GM18498 (cell line): ENCODE measurements around the gene CD47.

Experiments
- ATAC-seq: cut with Tn5 transposase; IDR thresholded peaks from one replicate; pipeline ENCODE4 v1.9.1; 2021; ENCODE audit warnings: mild to moderate bottlenecking, moderate library complexity; ENCODE audit not compliant: unreplicated experiment

Gene CD47

DNA sequence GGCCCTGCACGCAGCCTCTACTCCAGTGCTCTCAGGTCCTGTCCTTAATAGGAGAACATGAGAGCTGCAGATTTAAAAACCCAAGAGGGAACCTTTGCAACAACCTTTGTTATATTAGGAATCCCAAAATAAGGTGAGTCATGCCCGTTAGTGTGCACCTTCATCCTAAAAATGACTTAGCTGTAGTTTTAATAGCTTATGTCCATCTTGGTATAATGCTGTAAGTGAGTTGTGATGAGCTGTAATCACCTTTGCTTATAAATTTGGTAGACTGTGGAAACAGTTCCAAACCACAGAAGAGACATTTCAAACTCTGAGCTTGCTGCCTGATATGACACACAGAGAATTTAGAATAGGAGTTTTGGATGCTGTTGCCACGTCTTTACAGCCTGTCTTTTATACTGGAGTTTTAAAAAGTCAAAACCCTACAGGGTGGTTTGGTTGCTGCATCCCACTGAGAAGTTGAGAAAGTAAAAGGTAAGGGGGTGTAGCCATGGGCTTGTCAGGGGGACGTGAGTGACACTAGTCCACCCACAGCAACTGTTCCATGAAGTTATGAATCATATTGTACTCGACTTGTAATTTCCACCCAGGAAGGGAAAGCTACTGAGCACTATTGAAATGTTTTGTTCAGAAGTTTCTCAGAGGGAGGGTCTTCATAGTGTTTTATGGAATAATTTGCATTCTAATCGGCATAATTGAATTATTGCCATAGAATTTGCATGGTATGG, 27.4 kb upstream of the CD47 start:
- no peak for ATAC-seq

DNA sequence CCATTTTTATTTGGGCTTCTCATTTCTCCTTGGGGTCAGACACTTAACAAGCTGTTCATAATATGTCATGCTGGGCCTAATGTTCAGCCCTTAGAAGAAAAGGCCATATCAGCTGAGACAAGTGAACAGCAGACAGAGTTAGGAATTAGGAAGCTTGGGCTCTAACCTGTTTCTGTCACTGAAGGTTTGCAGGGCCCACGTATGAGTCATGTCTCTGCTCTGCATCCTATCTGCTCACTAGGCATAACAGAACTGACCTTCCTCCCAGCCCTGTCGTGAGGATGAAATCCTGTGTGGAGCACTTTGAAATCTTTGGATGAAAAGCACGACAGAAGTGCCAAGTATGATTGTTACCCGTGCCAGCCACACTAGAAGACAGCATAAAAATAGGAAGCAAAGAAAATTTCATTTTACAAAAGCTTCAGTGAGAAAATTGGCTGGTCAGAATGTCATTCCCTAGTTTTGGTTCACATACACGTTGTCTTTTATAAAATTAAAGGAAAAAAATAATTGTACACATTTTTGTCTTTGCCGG, 26.5 kb upstream of the CD47 start:
- no peak for ATAC-seq

DNA sequence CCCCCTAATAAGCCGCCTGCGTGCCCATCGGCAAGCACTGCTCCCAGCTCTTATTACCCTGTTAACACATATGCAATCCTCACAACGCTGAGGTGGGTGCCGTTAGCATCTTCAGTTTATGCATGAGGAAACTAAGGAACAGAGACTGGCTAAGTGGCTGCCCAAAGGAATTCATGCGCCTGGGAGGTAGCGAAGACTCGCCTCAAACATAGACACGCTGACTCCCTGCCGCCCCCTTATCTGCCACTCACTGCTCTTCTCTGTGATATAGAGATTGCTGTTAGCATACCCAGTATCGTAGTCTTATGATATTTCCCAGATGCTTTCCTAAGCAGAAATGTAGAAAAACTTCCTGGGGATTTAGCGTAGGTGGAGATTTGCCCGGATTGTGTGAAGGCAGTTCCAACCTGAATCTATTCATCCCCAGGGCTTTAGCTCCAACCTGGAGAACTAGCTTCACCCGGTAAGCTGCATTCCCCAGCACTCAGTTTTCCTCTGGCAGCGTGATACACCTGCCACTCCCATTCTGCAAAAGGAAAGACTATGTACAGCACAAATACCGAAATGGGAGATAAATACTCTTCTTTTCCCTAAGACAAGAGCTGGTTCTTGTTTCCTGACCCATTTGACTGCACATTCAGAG, 23.7 kb upstream of the CD47 start:
- ATAC-seq: no peak

DNA sequence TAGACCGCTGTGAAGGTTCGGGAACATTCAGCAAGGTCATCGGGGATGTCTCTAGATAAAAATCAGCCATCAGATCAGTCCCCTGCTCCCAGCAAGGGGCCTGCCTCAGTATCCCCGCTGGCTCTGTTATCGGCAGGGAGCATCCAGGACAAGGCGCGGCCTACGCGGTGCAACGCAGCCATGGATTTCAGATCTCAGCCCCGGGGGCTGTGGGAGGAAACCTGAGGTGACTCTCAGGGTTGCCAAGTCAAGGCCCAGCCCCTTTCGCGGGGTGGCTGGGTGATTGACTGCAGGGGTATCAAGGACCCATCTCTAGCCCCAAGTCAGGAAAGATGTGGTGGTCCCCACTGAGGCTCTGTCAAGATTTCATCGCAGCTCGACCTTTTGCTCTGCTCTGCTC, 23.1 kb upstream of the CD47 start:
- ATAC-seq: no peak

DNA sequence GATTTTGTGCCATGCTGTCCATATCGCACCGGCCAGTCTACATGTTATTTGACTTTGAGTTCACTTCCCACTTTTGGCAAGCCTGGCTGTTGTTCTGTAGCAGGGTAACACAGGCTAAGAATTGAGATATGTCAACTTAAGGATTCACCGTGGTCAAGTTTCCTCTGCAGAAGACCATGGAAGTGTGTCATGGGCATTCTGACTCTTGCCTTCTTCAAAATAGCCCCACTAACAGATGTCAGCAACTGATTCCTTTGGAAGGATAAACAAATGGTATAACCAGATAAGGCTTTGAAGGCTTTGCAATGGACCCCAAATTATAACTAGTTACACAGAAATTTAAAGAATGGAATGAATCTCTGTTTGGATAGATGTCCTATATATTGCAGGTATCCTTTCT, 20.1 kb upstream of the CD47 start:
- no peak for ATAC-seq

DNA sequence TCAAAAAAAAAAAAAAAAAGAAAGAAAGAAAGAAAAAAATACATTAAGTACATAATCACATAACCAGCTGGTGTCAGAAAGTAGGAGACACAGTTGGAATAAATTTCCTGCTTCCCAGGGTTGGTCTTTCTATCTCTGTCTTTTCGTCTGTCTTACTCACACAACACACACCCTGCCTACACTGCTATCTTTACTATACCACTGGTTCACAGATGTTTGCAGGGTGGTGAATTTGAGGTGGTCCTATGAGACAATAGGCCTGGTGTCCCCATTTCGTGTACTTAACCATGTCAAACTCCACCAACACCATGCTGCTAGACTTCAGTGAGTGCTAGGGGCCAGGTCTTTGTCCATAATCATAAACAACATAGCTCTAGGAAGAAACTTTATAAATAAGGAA, 17.6 kb upstream of the CD47 start:
- no peak for ATAC-seq

DNA sequence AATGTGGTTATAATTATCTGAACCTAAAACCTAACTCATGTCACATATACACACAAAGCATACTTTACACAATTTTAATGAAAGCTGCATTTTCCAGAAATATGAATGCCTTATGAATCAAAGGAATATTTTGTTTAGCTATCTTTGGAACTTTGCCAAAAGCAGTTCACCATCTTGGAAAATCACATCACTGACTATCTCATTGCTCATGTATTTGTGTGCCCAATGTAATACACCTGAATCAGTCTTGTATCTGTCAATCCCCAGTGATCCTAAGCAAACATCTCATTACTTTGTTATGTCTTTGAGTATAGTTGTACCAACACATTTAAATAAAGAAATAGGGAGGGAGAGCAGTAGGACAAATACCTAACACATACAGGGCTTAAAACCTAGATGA, 15.6 kb upstream of the CD47 start:
- no peak for ATAC-seq

DNA sequence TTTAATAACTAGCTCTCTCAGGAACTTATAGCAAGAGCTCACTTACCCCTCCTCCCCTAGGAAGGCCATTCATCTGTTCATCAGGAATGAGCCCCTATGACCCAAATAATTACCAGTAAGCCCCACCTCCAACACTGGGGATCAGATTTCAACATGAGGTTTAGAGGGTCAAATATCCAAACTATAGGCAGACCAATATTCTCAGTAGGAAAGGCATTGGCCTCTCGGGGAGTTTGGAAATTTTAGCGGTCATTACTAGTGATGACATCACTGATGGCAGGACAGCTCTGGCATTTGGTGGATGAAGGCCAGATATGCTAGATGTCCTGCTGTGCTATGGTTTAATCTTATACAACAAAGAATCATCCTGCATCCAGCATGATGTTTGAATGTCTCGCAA, 15.2 kb upstream of the CD47 start:
- ATAC-seq: no peak

DNA sequence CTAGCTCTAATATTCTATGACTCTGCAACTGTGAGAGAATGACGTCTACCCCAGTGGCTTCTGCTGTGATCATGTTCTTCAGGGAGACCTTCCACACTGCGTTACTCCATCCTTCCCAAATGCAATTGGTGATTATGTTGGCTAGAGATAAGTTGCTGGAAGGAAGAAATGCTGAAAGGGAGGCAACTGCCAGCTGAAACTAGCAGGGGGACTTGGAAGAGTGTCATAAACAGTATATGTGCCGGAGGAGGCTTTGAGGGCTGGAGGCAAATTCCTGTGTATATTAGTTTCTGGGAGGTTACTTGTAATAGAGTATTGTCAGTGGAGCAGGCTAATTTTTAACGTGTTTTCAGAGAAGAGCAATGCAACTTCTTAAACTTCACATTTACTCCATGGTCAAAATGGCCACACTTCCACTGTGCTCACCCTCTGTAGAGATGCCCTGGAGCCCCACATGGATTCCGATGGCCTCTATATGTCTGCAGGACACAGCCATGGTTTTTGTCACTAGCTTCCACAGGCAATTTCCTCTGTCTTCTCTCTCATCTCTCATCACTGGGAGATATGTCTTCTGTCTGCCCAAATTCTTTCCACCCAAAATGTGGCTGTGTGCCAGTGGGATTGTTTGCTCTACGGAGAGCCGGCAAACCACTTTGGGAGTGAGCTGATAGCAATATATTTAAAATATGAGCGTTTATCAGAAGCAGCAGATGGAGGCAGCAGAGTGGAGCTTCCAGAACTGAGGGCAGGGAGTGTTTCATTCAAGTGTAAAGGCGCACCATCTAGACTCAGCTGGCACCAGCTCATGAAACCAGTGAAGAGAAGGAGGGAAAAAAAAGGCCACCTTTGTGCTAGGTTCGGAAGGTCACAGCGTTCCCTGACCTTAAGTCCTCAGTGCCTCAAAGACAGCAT, 13.3 kb upstream of the CD47 start:
- no peak for ATAC-seq

DNA sequence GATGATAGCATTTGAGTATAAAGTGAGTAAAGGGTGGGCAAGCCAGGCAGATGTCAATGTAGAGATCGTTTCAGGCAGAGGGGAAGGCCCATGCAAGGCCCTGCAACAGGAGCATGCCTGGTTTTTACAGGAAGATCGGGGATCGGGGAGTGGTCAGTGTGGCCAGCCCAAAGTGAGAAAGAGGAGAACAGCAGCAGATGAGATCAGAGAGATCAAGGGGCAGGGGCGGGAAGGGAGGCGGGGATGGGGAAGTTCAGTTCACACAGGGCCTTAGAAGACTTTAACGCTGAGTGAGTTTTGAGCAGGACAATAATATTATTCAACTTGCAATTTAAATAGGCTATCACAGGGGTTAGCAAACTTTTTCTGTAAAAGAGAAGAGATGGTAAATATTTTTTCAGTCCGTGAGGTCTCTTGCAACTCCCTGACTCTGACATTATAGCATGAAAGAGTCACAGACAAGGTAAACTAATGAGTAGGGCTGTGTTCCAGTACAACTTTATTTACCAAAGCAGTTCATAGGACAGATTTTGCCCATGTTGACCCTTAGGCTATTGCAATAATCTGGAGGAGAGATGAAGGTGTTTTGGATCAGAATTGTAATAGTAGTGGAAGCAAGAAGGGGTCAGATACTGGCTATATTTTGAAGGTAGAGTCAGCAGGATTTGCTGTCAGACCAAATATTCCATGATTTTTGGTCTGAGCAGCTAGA, 12.4 kb upstream of the CD47 start:
- no peak for ATAC-seq

DNA sequence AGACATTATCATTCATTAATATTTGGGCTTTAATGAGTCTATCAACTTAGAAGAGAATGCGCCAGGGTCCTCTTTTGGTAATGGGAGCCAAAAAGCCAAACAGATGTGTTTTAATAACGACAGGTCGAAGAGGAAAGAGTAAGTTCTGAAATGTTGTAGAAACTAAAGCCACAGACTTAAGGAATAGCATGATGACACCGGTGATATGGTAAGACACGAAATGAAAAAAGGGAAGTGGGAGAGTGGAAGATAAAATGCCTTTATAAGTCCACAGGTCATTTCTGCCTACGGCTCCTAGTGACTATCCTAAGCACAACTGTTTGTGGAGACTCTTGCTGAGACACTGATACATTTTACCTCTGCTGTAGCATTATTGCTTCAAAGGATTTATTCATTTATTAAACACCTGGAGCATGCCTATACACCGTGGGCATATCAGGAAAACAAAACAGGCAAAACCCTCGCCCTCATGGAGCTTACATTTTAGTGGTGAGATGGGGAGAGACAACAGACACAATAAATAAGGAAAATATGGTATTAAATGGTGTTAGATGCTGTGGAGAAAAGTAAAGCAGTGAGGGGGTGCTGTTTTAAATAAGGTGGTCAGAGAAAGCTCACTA, 11.7 kb upstream of the CD47 start:
- no peak for ATAC-seq

DNA sequence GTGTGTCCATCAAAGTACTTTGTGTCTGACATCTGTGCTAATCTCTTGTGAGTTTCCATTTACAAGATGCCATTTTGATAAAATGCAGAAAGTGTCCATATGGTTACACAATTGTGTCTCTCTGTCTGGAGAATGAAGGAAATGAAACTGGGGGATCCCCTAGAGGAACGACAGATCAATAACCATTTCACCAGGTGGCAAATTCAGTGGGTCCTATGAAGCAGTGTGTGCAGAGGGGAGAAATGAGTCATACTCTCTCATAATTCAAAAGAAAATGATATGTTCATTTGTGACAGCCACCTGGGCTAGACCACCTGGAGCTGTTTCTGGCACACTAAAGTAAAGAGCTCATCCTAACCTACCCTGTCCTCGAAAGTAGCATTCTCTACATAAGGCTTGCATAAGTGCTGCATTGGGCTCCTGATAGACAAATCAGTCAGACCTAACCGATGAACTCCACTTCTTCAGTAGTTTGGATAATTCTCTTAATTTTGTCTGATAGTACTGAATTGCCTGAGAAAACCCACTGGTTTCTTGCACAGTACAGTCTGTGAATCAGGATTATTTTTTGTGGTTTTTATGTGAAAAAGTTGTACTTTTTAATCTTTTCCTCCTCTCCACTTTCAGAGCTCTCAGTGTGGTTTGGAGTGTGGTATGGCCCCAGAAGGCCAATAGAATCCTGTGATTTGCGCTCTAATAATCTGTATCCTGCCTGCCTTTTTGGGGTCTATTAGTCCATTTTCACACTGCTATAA, 10.3 kb upstream of the CD47 start:
- peak; percentile 91 for ATAC-seq

DNA sequence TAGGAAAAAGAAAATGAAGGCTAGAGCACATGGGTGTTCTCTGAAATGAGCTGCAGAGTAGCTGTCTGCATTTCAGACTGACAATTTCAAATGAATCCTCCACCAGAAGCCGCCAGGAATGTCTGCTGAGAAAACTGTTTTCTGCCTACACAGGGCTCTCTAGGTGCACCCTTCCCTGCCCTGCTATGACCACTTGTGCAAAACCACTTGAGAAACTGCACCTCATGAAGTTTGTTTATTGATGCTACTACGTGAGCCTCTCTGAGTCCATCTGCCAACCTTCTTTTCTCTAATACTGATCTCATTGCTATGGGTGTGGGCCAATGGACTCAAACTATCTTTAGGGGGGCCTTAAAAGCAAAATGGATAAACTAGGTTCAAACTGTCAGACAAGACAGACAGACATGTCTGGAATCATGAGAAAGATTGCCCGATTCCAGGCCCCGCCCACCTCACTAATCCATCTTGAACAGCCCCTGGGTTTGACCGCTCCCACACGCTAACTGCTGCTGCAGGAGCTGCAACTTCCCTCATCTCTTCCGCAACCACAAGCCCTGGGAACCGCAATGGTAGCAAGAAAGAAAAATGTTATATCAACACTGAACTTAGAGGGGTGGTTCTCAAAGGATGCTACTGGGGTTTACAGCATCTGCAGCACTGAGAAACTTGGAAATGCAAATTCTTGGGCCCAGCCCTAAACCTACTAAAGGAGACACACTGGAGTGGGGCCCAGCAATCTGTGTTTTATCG, 9.0 kb upstream of the CD47 start:
- peak; percentile 16 for ATAC-seq

DNA sequence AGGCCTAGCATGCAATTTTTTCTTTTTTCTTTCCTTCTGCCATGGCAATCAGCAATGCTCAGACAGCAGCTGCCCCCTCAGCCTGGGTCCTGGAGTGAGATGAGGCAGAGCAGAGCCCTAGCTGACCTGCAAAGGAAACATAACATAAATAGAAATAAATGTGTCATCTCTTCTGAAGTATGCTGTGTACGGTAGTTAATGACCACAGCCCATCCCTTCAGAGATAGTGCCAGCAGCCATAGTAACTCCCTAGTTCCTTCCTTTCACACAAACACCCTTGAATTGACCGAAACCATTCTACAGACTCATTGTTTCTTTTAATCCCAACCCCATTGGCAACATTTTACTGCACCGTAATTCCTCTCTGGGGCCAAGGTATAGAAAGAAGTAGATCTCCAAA, 8.4 kb upstream of the CD47 start:
- ATAC-seq: no peak

DNA sequence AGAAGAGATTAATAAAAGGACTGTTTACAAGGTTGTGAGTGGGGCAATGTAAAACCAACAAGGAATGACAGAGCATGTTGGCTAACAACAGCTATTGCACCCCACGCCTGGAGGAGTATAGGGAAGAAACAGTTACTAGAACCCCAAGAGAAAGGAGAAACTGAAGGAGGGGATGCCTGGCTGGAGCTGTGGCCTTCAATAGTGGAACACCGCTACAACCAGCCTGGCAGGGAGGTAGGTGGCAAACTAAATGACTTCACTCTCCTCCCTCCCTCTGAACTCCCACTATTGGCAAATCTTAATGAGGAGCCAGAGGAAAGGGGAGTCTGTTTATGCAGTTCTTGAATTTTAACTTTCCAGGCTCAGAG, 7.2 kb upstream of the CD47 start:
- no peak for ATAC-seq

DNA sequence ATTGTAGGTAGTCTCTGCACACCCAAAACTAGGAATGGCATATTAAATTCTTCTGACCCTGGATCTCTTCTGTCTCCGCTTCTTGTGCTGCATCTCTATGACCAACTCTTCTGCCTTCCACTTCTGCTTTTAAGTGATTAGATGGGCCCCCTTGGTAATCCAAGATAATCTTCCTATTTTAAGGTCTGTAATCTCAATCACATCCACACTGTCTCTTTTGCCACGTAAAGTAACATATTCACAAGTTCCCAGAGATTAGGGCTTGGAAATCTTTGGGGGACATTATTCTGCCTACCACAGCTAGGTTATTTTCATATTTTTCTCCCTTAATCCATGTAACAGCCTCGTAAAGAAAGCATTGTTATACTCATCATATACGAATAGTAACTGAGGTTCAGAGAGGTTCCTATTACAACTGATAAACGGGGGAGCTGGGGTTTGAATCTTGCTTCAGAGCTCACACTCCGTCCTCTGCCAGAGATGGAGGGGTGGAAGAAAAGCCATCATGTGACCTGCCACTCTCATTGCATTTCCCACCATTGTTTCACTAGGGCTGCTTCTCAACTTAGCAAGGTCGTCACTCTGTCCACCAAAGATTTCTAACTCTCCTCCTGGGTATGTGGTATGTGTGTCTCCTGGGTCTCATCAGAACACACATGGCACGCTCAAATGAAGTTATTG, 6.6 kb upstream of the CD47 start:
- no peak for ATAC-seq

DNA sequence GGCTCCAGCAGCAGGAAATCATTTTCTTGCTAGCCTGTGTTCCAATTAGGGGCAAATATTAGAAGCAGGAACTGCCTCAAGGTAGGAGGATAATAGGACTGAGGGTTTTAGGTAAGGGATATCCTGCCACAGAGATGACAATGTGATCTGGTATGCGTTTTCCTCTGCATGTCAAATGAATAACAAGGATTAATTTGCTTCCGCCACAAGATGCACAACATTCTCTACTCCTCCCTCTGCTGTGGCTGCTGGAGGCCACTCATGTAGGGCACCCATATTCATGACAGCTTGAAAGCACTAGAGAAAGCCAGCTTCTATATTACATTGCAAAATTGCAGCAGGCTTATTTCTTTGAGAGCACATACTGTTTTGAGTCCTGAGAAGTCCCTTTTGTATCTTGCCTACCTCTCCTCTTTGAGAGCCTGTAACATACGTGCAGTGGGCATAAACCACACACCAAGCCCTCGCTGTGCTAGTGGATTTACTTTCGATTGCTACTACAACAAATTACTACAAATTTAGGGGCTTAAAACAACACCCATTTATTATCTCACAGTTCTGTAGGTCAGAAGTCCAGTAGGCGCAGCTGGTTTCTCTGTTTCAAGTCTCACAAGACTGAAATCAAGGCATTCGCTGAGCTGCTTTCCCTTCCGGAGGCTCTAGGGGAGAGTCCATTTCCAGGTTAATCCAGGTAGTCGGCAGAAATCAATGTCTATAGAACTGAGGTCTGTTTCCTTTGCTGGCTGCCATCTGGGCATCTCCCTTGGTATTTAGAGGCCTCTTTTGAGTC, 5.9 kb upstream of the CD47 start:
- no peak for ATAC-seq

DNA sequence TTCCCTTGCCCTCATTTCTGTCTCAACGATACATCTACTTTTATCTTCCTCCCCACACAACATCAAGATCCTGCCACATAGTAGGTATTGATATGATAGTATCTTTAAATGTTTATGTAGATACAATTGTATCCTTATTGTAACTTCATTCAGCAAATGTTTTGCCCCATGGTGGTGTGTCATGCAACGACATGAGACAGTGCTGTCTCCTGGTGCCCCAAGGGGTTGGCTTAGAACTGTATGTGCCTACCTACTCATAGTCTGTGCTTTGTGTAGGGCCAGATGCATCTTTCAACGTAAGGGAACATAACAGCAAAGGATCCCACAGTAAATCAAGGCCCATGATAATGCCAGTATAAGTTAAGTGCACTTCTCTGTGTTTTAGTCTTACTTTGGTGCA, 2.8 kb upstream of the CD47 start:
- no peak for ATAC-seq
